Liver (tissue), 9 donors: ENCODE results near the gene BMPER. TPM values are rescaled to one million over a fixed set of nuclear protein-coding genes. Genes with fewer than 3 reads are reported as not detected.

Experiments used
- DNase-seq: peaks from one replicate; pipeline ENCODE4 v3.0.0-alpha.2; 2017; ENCODE audit warnings: low spot score
- H3K27ac ChIP-seq, 2 donors: one replicate each; pipeline ENCODE4 v1.7.0; 2013; ENCODE audit warnings: inconsistent platforms in 2 of 2, low read length in 2 of 2, control low read depth in 1 of 2, low read depth in 1 of 2, mild to moderate bottlenecking in 1 of 2
- H3K27me3 ChIP-seq, 4 donors: one replicate each; pipeline versions ENCODE4 v1.6.1 to v1.7.0; 2013; ENCODE audit warnings: low read length in 3 of 4, inconsistent platforms in 1 of 4, mild to moderate bottlenecking in 1 of 4, moderate library complexity in 1 of 4; ENCODE audit not compliant: control insufficient read depth in 4 of 4, insufficient read depth in 4 of 4
- H3K36me3 ChIP-seq, 4 donors: one replicate each; pipeline versions ENCODE4 v1.6.1 to v1.7.0; 2013; ENCODE audit warnings: low read length in 3 of 4, mild to moderate bottlenecking in 3 of 4, low read depth in 1 of 4, moderate library complexity in 1 of 4; ENCODE audit not compliant: control insufficient read depth in 4 of 4, insufficient read depth in 3 of 4
- H3K4me1 ChIP-seq, 4 donors: one replicate each; pipeline versions ENCODE4 v1.6.1 to v1.7.0; 2013; ENCODE audit warnings: low read length in 3 of 4, mild to moderate bottlenecking in 3 of 4, moderate library complexity in 1 of 4; ENCODE audit not compliant: control insufficient read depth in 4 of 4, insufficient read depth in 4 of 4
- H3K4me3 ChIP-seq, 3 donors: one replicate each; pipeline versions ENCODE4 v1.6.1 to v1.7.0; 2013; ENCODE audit warnings: low read length in 3 of 3, control low read depth in 1 of 3, low read depth in 1 of 3, mild to moderate bottlenecking in 1 of 3
- H3K9ac ChIP-seq, 2 donors: one replicate each; pipeline ENCODE4 v1.7.0; 2013; ENCODE audit warnings: low read length in 2 of 2, mild to moderate bottlenecking in 2 of 2, moderate library complexity in 2 of 2, control low read depth in 1 of 2, low read depth in 1 of 2
- H3K9me3 ChIP-seq, 4 donors: one replicate each; pipeline versions ENCODE4 v1.6.1 to v1.7.0; 2013; ENCODE audit warnings: low read length in 3 of 4; ENCODE audit not compliant: control insufficient read depth in 4 of 4
- CTCF ChIP-seq: fragments of 150-350 bp; IDR thresholded peaks from 2 replicates; pipeline ENCODE4 v1.5.1; 2017; ENCODE audit warnings: improper control_type of control experiment, low read depth, low read length; ENCODE audit not compliant: missing input control
- EGR1 ChIP-seq, 2 donors: IDR thresholded peaks; 2 replicates each; pipeline ENCODE4 v1.6.1; 2016 to 2018; ENCODE audit warnings: antibody characterized with exemption in 2 of 2, low read depth in 2 of 2
- FOXA1 ChIP-seq: IDR thresholded peaks from 2 replicates; pipeline ENCODE4 v1.6.1; 2016; ENCODE audit warnings: antibody characterized with exemption
- FOXA2 ChIP-seq: IDR thresholded peaks from 2 replicates; pipeline ENCODE4 v1.6.1; 2016; ENCODE audit warnings: antibody characterized with exemption
- GABPA ChIP-seq, 2 donors: IDR thresholded peaks in 1 of 2; conservative IDR thresholded peaks in 1 of 2; 2 replicates each; pipeline ENCODE4 v1.6.1; 2016; ENCODE audit warnings: antibody characterized with exemption in 2 of 2, mild to moderate bottlenecking in 1 of 2, moderate library complexity in 1 of 2
- JUND ChIP-seq, 2 donors: IDR thresholded peaks; 2 replicates each; pipeline ENCODE4 v1.6.1; 2016; ENCODE audit warnings: antibody characterized with exemption in 2 of 2
- MAX ChIP-seq: IDR thresholded peaks from 2 replicates; pipeline ENCODE4 v1.6.1; 2016; ENCODE audit warnings: antibody characterized with exemption
- NR2F2 ChIP-seq: IDR thresholded peaks from 2 replicates; pipeline ENCODE4 v1.6.1; 2016; ENCODE audit warnings: antibody characterized with exemption
- RAD21 ChIP-seq, 2 donors: IDR thresholded peaks; 2 replicates each; pipeline ENCODE4 v1.6.1; 2016; ENCODE audit warnings: antibody characterized with exemption in 2 of 2, mild to moderate bottlenecking in 2 of 2
- REST ChIP-seq: IDR thresholded peaks from 2 replicates; pipeline ENCODE4 v1.6.1; 2016; ENCODE audit warnings: antibody characterized with exemption, mild to moderate bottlenecking
- RXRA ChIP-seq, 2 donors: IDR thresholded peaks; 2 replicates each; pipeline ENCODE4 v1.6.1; 2017 to 2018; ENCODE audit warnings: antibody characterized with exemption in 2 of 2, mild to moderate bottlenecking in 1 of 2
- SP1 ChIP-seq: IDR thresholded peaks from 2 replicates; pipeline ENCODE4 v1.6.1; 2018; ENCODE audit warnings: antibody characterized with exemption, mild to moderate bottlenecking
- TAF1 ChIP-seq: conservative IDR thresholded peaks from 2 replicates; pipeline ENCODE4 v1.6.1; 2016; ENCODE audit warnings: antibody characterized with exemption, mild to moderate bottlenecking
- YY1 ChIP-seq: IDR thresholded peaks from 2 replicates; pipeline ENCODE4 v1.6.1; 2016; ENCODE audit warnings: antibody characterized with exemption, mild to moderate bottlenecking
- ZBTB33 ChIP-seq: IDR thresholded peaks from 2 replicates; pipeline ENCODE4 v1.6.1; 2016; ENCODE audit warnings: antibody characterized with exemption
- WGBS: extraction: QIAGEN DNeasy Blood & Tissue Kit; methylation state at CpG from one replicate; pipeline ENCODE4 v1.1.7; 2013; 5-methylcytosine and 5-hydroxymethylcytosine counted together
- polyA plus RNA-seq, 2 donors: library from polyadenylated mRNA; stranded (reverse) in 1 of 2; unstranded in 1 of 2; fragments of 200-250 nt in 1 of 2; fragments of >200 nt in 1 of 2; fragmentation: Nextera tagmentation in 1 of 2; extraction: Ambion mirVana in 1 of 2; gene quantifications; one replicate each; pipeline versions ENCODE4 v1.2.1 to v1.2.3, GENCODE V29; 2013 to 2015
- total RNA-seq, 2 donors: library from RNA; depleted of rRNA; stranded (reverse); fragments of >200 nt; gene quantifications; one replicate each; pipeline ENCODE4 v1.2.3, GENCODE V29; 2014
- donor health status: healthy.
- donor health status: healthy.
- donor health status: healthy.
- donor health status: healthy.
- donor health status: healthy.

Gene BMPER
- total and polyA plus RNA-seq, 4 donors = 4.0 to 8.5 (median 6.2) TPM

GRCh38 chr7:34133356-34133982 lies 228.1 kb downstream of the BMPER start:
- DNase-seq = no peak
- H3K9me3 ChIP-seq = no peaks in the 10 kb centered on the region
- no peaks in the 10 kb centered on the region for H3K36me3 ChIP-seq
- H3K9ac ChIP-seq = no peak overlapping the region
- no peak for TF ChIP-seq NR2F2
- no peak for TF ChIP-seq ZBTB33
- no peak for TF ChIP-seq FOXA1
- TF ChIP-seq TAF1 = no peak
- TF ChIP-seq SP1 = no peak
- TF ChIP-seq MAX = no peak
- TF ChIP-seq YY1 = no peak
- no peak for TF ChIP-seq JUND (IDR thresholded peaks at IDR 0.05)
- no peak for TF ChIP-seq EGR1 (IDR thresholded peaks at IDR 0.05; ENCODE audit: low read depth in 2 of 2)
- no peak for TF ChIP-seq FOXA2
- no peak for TF ChIP-seq GABPA (IDR thresholded peaks at IDR 0.05 in 1 of 2, conservative IDR thresholded peaks at IDR 0.05 in 1 of 2)
- TF ChIP-seq RXRA (IDR thresholded peaks at IDR 0.05) = no peak
- TF ChIP-seq CTCF = no peak
- no peak for TF ChIP-seq REST
- peaks cover 0 to 3% (median 0%) of the 10 kb centered on the region in 4 donors for H3K27me3 ChIP-seq
- H3K4me3 ChIP-seq = no peak overlapping the region
- no peak overlapping the region for H3K27ac ChIP-seq
- no peaks in the 10 kb centered on the region for H3K4me1 ChIP-seq
- WGBS = 85% methylated on average over 8 of the region's 8 CpGs

- Histone ChIP-seq H3K9ac (no peak overlapping the region), H3K36me3 (no peaks in the 10 kb centered on the region), H3K4me3 (no peak overlapping the region), H3K9me3 (no peaks in the 10 kb centered on the region), H3K27ac (no peak overlapping the region), H3K27me3 (no peaks in the 10 kb centered on the region), H3K4me1 (no peaks in the 10 kb centered on the region)
- DNase-seq = peak; percentile 62
- TF ChIP-seq ZBTB33 (no peak), SP1 (no peak), RAD21 (IDR thresholded peaks at IDR 0.05) (peak; percentile 76 to 83), TAF1 (no peak), CTCF (peak; percentile 48)
- 36% methylated on average over 12 of the region's 12 CpGs for WGBS
These were observed 228.8 kb downstream of the BMPER start for GRCh38 chr7:34133983-34134782.
